GOT3 (cell line): ENCODE measurements around the gene LRRC73.
A peak's percentile ranks its signal among the peaks of the same experiment; 100 is the strongest.
"Not testable (repeated sequence)": the region's sequence is repeated elsewhere in the genome, so short reads cannot be mapped to it uniquely, and the experiment has no call there.

Source experiments
- DNase-seq: peaks from one replicate; lab custom pipeline; 2025; ENCODE audit warnings: mixed read lengths; lab: John Stamatoyannopoulos, UW

Gene LRRC73

DNA sequence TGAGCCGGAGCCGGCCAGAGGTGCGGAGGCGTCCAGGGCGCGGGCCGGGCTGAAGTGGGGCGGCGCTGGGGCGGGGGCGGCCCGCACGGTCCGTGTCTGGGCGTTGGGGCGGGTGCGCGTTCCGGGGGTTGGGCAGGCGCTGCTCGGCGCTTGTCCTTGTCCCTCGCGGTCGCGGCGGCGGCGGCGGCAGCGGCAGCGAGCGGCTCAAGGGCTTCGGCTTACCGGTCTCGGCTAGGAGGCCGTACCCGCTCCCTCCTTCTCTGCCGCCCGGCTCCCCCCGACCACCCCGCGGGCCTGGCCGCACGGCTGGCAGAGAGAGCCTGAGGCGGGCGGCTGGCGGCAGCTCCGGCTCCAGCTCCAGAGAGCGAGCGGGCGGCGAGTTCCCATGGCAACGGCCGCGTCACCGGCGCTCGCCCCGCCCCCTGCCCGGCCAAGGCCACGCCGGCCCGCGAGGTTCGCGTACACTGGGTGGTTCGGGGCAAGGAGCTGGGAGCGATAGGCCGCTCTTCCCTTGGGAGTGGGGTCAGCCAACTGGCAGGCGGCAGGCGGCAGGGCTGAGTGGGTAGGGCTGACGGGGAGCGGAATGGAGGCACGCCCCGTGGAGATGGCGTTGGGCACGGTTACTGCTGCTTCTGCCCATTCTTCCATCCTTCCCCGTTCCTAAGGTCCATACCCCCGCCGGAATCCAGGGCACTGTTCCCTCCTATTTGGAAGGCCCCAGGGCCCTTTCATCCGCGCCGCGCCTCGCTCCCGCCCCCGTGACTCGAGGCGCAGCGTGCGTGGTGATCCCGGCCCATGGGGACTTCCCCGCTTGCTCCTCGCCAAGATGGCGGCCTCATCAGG lies at the start of gene LRRC73:
Gene LRRC73, minus strand, starts transcription at position 363 of the 843 bp plus-strand sequence. CDS start 561 bp downstream, outside the sequence.
- DNase-seq, result peak; percentile 83

GRCh38 chr6:43559328-43559727 lies 49.2 kb upstream of the LRRC73 start:
- no peak for DNase-seq

DNA sequence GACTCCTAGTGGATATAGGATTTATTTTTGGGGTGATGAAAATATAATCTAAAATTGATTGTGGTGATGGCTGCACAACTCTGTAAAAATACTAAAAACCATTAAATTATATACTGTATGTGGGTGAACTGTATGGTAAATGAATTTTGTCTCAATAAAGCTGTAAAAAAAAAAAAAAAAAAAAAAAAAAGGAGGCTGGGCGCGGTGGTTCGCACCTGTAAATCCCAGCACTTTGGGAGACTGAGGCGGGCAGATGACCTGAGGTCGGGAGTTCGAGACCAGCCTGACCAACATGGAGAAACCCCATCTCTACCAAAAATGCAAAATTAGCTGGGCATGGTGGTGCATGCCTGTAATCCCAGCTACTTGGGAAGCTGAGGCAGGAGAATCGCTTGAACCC lies 47.5 kb upstream of the LRRC73 start:
- not testable (repeated sequence) for DNase-seq

DNA sequence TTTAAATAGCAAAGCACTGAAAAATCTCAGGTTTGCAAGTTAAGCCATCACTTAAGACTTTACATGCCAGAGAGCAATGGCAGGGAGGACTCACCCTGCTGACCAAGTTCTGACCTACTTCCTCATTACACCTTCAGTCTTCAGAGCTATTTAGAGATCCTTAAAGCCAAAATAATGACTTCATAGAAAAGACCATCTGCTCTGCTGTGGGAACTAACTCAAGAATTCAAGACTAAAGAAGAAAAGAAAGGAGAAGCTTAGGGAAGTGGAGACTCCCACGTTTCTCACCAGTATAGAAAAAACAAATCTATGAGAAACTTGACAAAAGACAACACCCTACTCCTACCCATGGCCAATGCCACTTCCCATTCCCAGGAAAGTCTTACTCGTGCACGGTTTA lies 37.1 kb upstream of the LRRC73 start:
- DNase-seq, result no peak

DNA sequence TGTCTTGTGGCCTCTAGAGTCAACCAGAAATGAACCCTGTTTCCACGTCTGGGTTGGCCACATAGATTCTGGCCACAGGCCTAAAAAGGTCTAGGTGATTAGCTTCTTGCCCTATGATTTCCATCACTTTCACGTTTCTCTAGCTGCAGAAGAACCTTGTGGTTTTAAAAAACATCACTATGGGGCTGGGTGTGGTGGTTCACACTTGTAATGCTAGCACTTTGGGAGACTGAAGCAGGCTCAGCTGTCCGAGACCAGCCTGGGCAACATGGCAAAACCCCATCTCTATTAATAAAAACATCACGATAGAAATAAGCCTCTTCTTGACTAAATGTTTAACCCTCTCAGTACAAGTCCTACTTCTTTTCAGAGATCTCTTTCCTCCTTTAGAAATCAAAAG lies 34.3 kb upstream of the LRRC73 start:
- DNase-seq, result no peak

DNA sequence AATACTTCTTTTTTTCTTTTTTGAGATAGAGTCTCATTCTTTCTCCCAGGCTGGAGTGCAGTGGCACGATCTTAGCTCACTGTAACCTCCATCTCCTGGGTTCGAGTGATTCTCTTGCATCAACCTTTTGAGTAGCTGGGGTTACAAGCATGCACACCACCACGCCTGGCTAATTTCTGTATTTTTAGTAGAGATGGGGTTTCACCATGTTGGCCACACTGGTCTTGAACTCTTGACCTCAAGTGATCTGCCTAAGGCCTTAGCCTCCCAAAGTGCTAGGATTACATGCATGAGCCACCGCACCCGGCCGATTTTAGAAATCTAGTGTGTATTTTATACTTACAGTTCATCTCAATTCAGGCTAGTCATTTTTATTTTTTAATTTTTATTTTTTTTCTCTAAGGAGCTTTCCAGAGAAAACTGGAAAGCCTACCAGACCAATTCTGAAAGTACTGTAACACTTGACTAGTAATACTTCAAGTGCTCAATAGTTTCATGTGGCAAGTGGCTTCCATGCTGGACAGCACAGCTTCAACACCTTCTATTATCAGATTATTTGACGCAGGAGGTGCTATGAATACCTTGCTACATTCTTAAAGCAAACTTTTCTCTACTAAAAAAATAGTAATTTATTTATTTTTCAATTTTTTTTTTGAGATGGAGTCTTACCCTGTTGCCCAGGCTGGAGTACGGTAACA lies 31.8 kb upstream of the LRRC73 start:
- DNase-seq, result no peak

DNA sequence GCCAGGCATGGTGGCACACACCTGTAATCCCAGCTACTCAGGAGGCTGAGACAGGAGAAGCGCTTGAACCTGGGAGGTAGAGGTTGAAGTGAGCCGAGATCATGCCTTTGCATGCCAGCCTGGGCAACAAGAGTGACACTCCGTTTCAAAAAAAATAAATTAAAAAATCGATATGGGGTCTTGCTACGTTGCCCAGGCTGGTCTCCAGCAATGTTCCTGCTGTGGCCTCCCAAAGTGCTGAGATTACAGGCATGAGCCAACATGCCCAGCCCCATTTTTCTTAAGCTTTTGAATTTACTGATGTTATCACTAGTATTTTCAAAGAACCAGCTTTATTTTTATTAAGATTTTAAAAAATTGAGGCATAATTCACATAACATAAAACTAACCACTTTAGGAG lies 30.4 kb upstream of the LRRC73 start:
- DNase-seq, result no peak

DNA sequence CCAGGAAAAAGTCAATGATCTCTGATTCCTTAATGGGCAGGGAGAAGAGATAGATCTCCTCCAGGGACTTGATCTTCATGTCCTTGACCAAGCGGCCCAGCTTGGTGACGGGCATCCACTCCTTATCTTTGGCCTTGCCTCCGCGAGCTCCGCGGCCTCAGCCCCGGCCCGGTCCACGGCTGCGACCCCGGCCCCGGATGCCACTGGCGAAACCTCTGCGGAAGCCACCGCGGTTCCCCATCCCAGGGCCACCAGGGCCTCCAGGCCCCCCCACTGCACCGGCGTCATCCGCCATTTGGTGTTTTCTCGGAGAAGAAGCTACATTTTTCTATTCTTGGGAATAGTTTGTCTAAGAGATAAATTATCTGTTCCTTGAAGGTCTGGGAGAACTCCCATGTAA lies 29.3 kb upstream of the LRRC73 start:
- not testable (repeated sequence) for DNase-seq

- not testable (repeated sequence) for DNase-seq
These were observed 28.8 kb upstream of the LRRC73 start for GRCh38 chr6:43538986-43539385.

DNA sequence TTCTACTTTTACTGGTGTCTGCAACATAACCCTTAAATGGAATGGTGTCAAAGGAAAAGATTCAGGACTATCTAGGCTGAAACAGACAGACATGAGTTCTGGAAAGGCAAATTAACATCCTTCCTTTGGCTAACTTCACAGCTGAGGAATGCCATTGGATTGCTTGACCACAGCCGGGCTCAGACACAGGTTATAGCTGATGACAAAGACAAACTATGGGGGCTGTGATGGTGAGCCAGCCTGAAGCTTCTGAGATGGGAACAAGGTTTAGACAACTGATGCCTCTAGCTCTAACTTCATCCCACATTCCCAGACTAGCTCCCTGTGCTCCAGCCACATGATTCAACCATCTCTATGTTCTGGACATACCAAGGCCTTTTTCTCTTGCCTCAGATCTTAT lies 22.1 kb upstream of the LRRC73 start:
- no peak for DNase-seq

DNA sequence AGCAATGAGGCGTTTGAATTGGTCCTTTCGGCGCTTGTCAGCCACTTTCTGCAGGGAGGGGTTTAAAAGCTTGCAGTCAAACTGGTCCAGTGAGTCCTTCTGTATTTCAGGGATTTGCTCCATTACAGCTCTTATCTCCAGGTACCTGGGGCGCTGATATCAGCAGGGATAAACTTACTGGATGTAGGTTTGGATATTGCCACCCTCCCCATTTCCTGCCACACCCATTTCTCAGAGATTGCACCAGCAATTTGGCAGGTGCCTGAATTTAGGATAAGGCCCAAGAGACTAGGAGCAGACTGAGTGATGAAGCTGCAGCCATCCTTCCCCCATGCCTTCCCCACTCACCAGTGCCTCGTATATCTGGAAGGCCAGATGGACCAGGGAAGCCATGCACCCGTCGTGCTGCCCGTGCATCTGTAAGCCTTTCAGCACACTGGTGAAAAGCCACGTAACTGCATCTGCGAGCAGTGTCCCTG lies 14.4 kb upstream of the LRRC73 start:
- no peak for DNase-seq

GRCh38 chr6:43523284-43523683 lies 13.1 kb upstream of the LRRC73 start:
- DNase-seq, result no peak

DNA sequence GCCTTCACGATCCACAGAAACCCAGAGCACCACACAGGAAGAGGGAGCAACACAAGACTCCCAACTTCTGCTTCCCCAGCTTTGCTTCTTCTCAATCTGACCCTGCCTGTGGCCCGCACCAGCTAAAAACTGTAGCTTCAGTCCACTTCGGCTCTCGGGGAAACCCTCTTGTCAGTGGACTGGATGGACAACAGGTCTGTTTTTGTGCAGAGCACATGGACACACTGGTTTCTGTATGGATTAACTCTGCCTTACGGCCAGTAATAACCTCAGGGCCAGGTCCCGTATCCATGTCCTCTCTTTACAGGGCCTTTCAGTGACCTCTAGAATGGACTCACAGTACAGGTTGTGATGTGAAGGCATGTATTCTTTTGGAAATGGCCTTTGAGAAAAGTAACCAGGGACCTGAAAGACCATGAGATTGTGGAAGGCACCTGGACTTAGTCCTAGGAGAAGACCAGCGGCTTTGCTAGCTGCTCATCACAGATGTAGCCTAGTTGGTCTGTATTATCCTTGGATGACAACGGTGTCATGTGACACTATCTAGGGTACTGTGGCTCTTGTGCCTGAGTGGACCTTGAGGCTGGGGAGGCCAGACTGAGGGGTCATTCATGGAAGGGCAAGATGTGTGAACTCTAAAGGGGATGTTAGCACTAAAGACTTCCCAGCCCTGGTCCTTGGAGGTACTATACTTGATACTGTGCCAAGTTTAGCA lies 12.6 kb upstream of the LRRC73 start:
- no peak for DNase-seq

GRCh38 chr6:43521836-43522235 lies 11.7 kb upstream of the LRRC73 start:
- DNase-seq, result no peak

GRCh38 chr6:43520097-43520496 lies 10.0 kb upstream of the LRRC73 start:
- no peak for DNase-seq

- no peak for DNase-seq
These were observed 7.6 kb upstream of the LRRC73 start for GRCh38 chr6:43517505-43518357.

- DNase-seq, result peak; percentile 88
These were observed 6.8 kb upstream of the LRRC73 start, which contains the start of the genes POLR1C and YIPF3 for GRCh38 chr6:43516697-43517504. Gene POLR1C (plus strand): TSS chr6:43517089. CDS start chr6:43517110, 21 bp downstream. Gene YIPF3 (minus strand): TSS chr6:43516926. CDS start chr6:43516807, 119 bp downstream.

- no peak for DNase-seq
These were observed 6.2 kb upstream of the LRRC73 start for GRCh38 chr6:43516367-43516696.

DNA sequence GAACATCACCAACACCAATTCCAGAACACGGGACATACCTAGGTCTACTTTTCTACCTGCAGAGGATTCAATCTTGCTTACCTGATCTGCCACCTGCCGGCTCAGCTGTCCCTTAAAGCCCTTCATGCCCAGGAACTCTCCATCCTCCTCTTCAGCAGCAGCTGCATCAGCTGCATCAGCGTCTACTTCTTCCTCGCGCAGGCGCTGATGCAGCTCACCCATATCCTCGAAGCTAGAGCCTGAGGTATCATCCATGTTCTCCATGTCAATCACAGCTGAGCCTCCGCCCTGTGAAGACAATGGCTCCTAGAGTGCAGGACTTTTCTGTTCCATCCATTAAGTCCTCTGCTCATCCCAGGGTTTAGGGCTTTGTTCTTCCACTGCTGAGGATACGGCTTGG lies 5.7 kb upstream of the LRRC73 start:
- DNase-seq, result no peak

GRCh38 chr6:43511824-43512415 lies 1.8 kb upstream of the LRRC73 start:
- no peak for DNase-seq
